ENCODE data around the gene CPHXL2. TPM values are rescaled to one million over a fixed set of nuclear protein-coding genes. Genes with fewer than 3 reads are reported as not detected.

Gene CPHXL2
- total RNA-seq, 1 experiment from 2014 or later: not detected

Other genes with a start within 250 kb of the CPHXL2 start
- 45.0 and 54.0 TPM in 2 replicates for gene CFDP1, start 243.5 kb downstream of the CPHXL2 start, total RNA-seq (2014; rRNA removed; shearing (Covaris generic))
- 9.7 and 19.9 TPM in 2 replicates for gene TMEM170A, start 212.3 kb downstream of the CPHXL2 start, total RNA-seq (2014; rRNA removed; shearing (Covaris generic))
- gene CHST6, start 181.6 kb downstream of the CPHXL2 start, total RNA-seq (2014; rRNA removed; shearing (Covaris generic)): not detected in 2 replicates
- gene CHST5, start 140.9 kb downstream of the CPHXL2 start, total RNA-seq (2014; rRNA removed; shearing (Covaris generic)): not detected in 2 replicates
- 13.7 and 16.8 TPM in 2 replicates for gene TMEM231, start 120.8 kb downstream of the CPHXL2 start, total RNA-seq (2014; rRNA removed; shearing (Covaris generic))
- 98.1 and 115 TPM in 2 replicates for gene GABARAPL2, start 110.6 kb downstream of the CPHXL2 start, total RNA-seq (2014; rRNA removed; shearing (Covaris generic))
- gene ADAT1, start 53.7 kb downstream of the CPHXL2 start, total RNA-seq (2014; rRNA removed; shearing (Covaris generic)): 95.5 and 117 TPM in 2 replicates
- gene KARS1, start 29.3 kb downstream of the CPHXL2 start, total RNA-seq (2014; rRNA removed; shearing (Covaris generic)): 245 and 250 TPM in 2 replicates
- gene TERF2IP, start 29.2 kb downstream of the CPHXL2 start, total RNA-seq (2014; rRNA removed; shearing (Covaris generic)): 74.8 and 81.3 TPM in 2 replicates
- gene DUXB, start 24.5 kb upstream of the CPHXL2 start, total RNA-seq (2014; rRNA removed; shearing (Covaris generic)): not detected in 2 replicates
- gene CPHXL, start 49.5 kb upstream of the CPHXL2 start, total RNA-seq (2014; rRNA removed; shearing (Covaris generic)): not detected in 2 replicates

Data from A172 (cell line).